WTC11 (cell line): ENCODE results near the gene KDM4B. TPM values are rescaled to one million over a fixed set of nuclear protein-coding genes. Genes with fewer than 3 reads are reported as not detected.

Experiments
- ATAC-seq: fragments of 200-7000 bp; cut with Tn5 transposase; 2 replicates; pipeline ENCODE4 v1.10.0; 2021; ENCODE audit warnings: mild to moderate bottlenecking, moderate library complexity
- CTCF ChIA-PET: fragments of 300-600 bp; sonication (Branson Sonifier 250); formaldehyde crosslinking; loops from one replicate; lab custom pipeline; 2021; ENCODE audit warnings: antibody characterized with exemption; lab: Charles Lee
- POLR2A ChIA-PET: fragments of 350-600 bp; sonication (Branson Sonifier 250); formaldehyde crosslinking; loops from one replicate; lab custom pipeline; 2021; ENCODE audit warnings: antibody characterized with exemption; lab: Charles Lee
- DNase-seq: peaks from one replicate; pipeline ENCODE4 v3.0.0; 2021; ENCODE audit warnings: low spot score
- H3K27ac Mint-ChIP-seq: 2 replicates; pipeline ENCODE4 v1.8.0; 2021; ENCODE audit warnings: mixed read lengths
- H3K27me3 Mint-ChIP-seq: 2 replicates; pipeline ENCODE4 v1.8.0; 2021; ENCODE audit warnings: low read depth, mild to moderate bottlenecking, moderate library complexity, mixed read lengths
- H3K36me3 Mint-ChIP-seq: 2 replicates; pipeline ENCODE4 v1.8.0; 2021; ENCODE audit warnings: mixed read lengths
- H3K4me1 Mint-ChIP-seq: 2 replicates; pipeline ENCODE4 v1.8.0; 2022; ENCODE audit warnings: mixed read lengths
- H3K4me3 Mint-ChIP-seq: 2 replicates; pipeline ENCODE4 v1.8.0; 2021; ENCODE audit warnings: mild to moderate bottlenecking, moderate library complexity, mixed read lengths
- H3K9me3 Mint-ChIP-seq: 2 replicates; pipeline ENCODE4 v1.8.0; 2021; ENCODE audit warnings: mixed read lengths
- AR ChIP-seq: fragments of 250-450 bp; sonication (Bioruptor Pico); IDR thresholded peaks from 2 replicates; pipeline ENCODE4 v1.9.0; 2021; ENCODE audit warnings: mild to moderate bottlenecking
- ATF1 ChIP-seq: sonication (generic); formaldehyde crosslinking; IDR thresholded peaks from 2 replicates; pipeline ENCODE4 v1.8.1; 2023; ENCODE audit warnings: mild to moderate bottlenecking, moderate library complexity, missing genetic modification reagents
- ATF2 ChIP-seq: sonication (generic); formaldehyde crosslinking; IDR thresholded peaks from 2 replicates; pipeline ENCODE4 v1.8.1; 2022; ENCODE audit warnings: low read depth, missing genetic modification reagents, borderline replicate concordance
- ATF6 ChIP-seq: sonication (generic); formaldehyde crosslinking; IDR thresholded peaks from 2 replicates; pipeline ENCODE4 v1.8.1; 2023; ENCODE audit warnings: mild to moderate bottlenecking, missing genetic modification reagents
- CTCF ChIP-seq: fragments of 200-600 bp; IDR thresholded peaks from 2 replicates; pipeline ENCODE4 v1.8.0; 2022; ENCODE audit warnings: antibody characterized with exemption
- ESRRA ChIP-seq: sonication (generic); formaldehyde crosslinking; IDR thresholded peaks from 2 replicates; pipeline ENCODE4 v1.8.1; 2022; ENCODE audit warnings: mild to moderate bottlenecking, missing genetic modification reagents, borderline replicate concordance
- FOXJ3 ChIP-seq: sonication (generic); formaldehyde crosslinking; IDR thresholded peaks from 2 replicates; pipeline ENCODE4 v1.9.0; 2021; ENCODE audit warnings: missing genetic modification reagents, mild to moderate bottlenecking, borderline replicate concordance
- GABPB1 ChIP-seq: sonication (generic); formaldehyde crosslinking; IDR thresholded peaks from 2 replicates; pipeline ENCODE4 v1.8.1; 2023; ENCODE audit warnings: mild to moderate bottlenecking, missing genetic modification reagents
- HMGA2 ChIP-seq: fragments of 250-450 bp; sonication (Bioruptor Pico); IDR thresholded peaks from 2 replicates; pipeline ENCODE4 v1.4.0; 2021; ENCODE audit warnings: mild to moderate bottlenecking, moderate library complexity
- JAZF1 ChIP-seq: fragments of 250-450 bp; sonication (Bioruptor Pico); IDR thresholded peaks from 2 replicates; pipeline ENCODE4 v1.9.0; 2021; ENCODE audit warnings: moderate library complexity, mild to moderate bottlenecking, inconsistent platforms
- MAX ChIP-seq: sonication (generic); formaldehyde crosslinking; IDR thresholded peaks from 2 replicates; pipeline ENCODE4 v1.8.0; 2022; ENCODE audit warnings: mild to moderate bottlenecking, missing genetic modification reagents
- SMAD3 ChIP-seq: sonication (generic); formaldehyde crosslinking; IDR thresholded peaks from 2 replicates; pipeline ENCODE4 v1.8.0; 2022; ENCODE audit warnings: missing genetic modification reagents, mild to moderate bottlenecking, borderline replicate concordance
- TP53 ChIP-seq: sonication (generic); formaldehyde crosslinking; IDR thresholded peaks from 2 replicates; pipeline ENCODE4 v1.8.1; 2023; ENCODE audit warnings: mild to moderate bottlenecking, missing genetic modification reagents
- USF1 ChIP-seq: sonication (generic); formaldehyde crosslinking; IDR thresholded peaks from 2 replicates; pipeline ENCODE4 v1.8.0; 2022; ENCODE audit warnings: mild to moderate bottlenecking, missing genetic modification reagents
- ZBTB21 ChIP-seq: sonication (generic); formaldehyde crosslinking; IDR thresholded peaks from 2 replicates; pipeline ENCODE4 v1.8.1; 2023; ENCODE audit warnings: mild to moderate bottlenecking, missing genetic modification reagents, borderline replicate concordance
- ZMAT4 ChIP-seq: fragments of 250-450 bp; sonication (Bioruptor Pico); IDR thresholded peaks from 2 replicates; pipeline ENCODE4 v1.9.0; 2021; ENCODE audit warnings: mild to moderate bottlenecking
- ZNF416 ChIP-seq: fragments of 250-450 bp; sonication (Bioruptor Pico); IDR thresholded peaks from 2 replicates; pipeline ENCODE4 v1.9.0; 2021; ENCODE audit warnings: mild to moderate bottlenecking, inconsistent platforms
- ZNF425 ChIP-seq: fragments of 250-450 bp; sonication (Bioruptor Pico); conservative IDR thresholded peaks from 2 replicates; pipeline ENCODE4 v1.9.0; 2021; ENCODE audit warnings: mild to moderate bottlenecking
- ZNF671 ChIP-seq: fragments of 250-450 bp; sonication (Bioruptor Pico); IDR thresholded peaks from 2 replicates; pipeline ENCODE4 v1.8.0; 2021; ENCODE audit warnings: mild to moderate bottlenecking
- total RNA-seq: library from RNA; stranded (reverse); gene quantifications from 3 replicates; pipeline ENCODE4 v1.2.3, GENCODE V29; 2021

Gene KDM4B
- total RNA-seq, 1 experiment from 2014 or later = 43.2 TPM

- POLR2A ChIA-PET = no interaction called here
- no peaks in the 10 kb centered on the region for H3K27me3 Mint-ChIP-seq
- peaks cover 19% of the 10 kb centered on the region for H3K36me3 Mint-ChIP-seq
- ATAC-seq (no peak), DNase-seq (no peak)
- TF ChIP-seq AR (CRISPR knock-in tag) (no peak), ATF1 (CRISPR knock-in tag) (no peak), ZNF425 (CRISPR knock-in tag) (no peak), ESRRA (no peak), FOXJ3 (CRISPR knock-in tag) (no peak), ZBTB21 (CRISPR knock-in tag) (no peak), HMGA2 (CRISPR knock-in tag) (no peak), JAZF1 (CRISPR knock-in tag) (no peak), MAX (CRISPR knock-in tag) (no peak), USF1 (CRISPR knock-in tag) (no peak), GABPB1 (CRISPR knock-in tag) (no peak), ZNF671 (no peak), ZMAT4 (CRISPR knock-in tag) (no peak), ZNF416 (CRISPR knock-in tag) (no peak), TP53 (CRISPR knock-in tag) (no peak), CTCF (no peak), ATF6 (CRISPR knock-in tag) (no peak), ATF2 (CRISPR knock-in tag) (no peak), SMAD3 (no peak)
- no peak overlapping the region for H3K27ac Mint-ChIP-seq
- no peak overlapping the region for H3K4me3 Mint-ChIP-seq
- CTCF ChIA-PET = interaction anchor here (0.7 to 1.3 kb wide), 3 partner anchors 10 to 61 kb away, joined by 3 to 8 read pairs (median 8); no protein-coding TSS in a partner anchor
- H3K4me1 Mint-ChIP-seq = peaks cover 24% of the 10 kb centered on the region
- no peaks in the 10 kb centered on the region for H3K9me3 Mint-ChIP-seq
Observed at GRCh38 chr19:5077209-5077515, 108.2 kb downstream of the KDM4B start.
